ENCODE measurements around the gene ZDHHC11B.

The ZDHHC11B gene

DNA sequence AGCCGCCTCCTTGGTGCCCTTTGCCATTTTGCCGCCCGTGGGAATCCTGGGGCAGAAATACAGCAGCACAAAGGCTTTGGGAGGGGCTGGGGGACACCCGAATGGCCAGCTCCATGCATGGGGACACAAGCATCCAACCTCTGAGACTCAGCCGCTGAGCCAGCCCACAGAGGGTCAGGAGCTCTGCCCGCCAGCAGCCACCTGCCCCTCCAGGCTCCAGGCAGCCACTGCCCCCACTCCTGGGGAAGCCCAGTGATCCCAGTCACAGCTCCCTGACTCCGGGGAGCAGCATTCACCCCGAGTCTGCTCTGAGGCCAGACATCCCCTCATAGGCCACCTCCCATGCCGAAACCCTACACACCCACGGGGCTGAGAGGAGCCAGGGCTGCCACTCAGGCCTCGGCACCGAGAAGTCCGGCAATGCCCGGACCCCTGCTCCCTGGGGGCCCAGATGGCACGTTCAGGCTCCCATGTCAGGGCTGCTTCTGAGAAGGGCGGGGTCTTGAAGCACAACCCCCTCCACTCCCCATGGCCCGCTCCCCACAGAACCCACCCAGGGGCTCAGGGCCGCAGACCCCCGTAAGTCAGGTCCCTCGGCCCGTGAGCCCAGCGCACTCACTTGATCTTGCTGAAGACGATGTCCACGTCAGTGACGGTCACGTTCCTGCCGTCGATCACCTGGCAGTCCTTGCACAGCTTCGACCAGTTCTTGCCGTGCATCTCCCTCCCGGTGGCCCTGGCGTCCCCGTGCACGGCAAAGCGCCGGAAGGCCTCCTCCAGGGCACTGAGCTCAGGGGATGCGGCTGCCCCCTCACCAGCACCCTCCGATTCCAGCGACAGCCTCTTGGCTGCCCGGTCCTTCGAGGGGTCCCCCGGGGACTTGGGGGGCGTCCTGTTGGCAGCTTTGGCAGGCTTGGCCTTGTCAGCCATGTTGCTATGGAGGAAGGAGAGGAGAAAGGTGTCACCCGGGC, 107.1 kb downstream of the ZDHHC11B start:
- Histone ChIP-seq H3K27me3 (ENCODE audit: insufficient read depth, poor library complexity, severe bottlenecking) (peaks cover 17% of the 10 kb centered on the region), H3K27ac (replicated peaks) (no peak overlapping the region), H3K4me3 (replicated peaks; ENCODE audit: insufficient read depth, low read length) (no peak overlapping the region)
- no peak for TF ChIP-seq SPI1 (IDR thresholded peaks at IDR 0.05; ENCODE audit: borderline replicate concordance, low read depth)
- TF ChIP-seq, protein P1, sequence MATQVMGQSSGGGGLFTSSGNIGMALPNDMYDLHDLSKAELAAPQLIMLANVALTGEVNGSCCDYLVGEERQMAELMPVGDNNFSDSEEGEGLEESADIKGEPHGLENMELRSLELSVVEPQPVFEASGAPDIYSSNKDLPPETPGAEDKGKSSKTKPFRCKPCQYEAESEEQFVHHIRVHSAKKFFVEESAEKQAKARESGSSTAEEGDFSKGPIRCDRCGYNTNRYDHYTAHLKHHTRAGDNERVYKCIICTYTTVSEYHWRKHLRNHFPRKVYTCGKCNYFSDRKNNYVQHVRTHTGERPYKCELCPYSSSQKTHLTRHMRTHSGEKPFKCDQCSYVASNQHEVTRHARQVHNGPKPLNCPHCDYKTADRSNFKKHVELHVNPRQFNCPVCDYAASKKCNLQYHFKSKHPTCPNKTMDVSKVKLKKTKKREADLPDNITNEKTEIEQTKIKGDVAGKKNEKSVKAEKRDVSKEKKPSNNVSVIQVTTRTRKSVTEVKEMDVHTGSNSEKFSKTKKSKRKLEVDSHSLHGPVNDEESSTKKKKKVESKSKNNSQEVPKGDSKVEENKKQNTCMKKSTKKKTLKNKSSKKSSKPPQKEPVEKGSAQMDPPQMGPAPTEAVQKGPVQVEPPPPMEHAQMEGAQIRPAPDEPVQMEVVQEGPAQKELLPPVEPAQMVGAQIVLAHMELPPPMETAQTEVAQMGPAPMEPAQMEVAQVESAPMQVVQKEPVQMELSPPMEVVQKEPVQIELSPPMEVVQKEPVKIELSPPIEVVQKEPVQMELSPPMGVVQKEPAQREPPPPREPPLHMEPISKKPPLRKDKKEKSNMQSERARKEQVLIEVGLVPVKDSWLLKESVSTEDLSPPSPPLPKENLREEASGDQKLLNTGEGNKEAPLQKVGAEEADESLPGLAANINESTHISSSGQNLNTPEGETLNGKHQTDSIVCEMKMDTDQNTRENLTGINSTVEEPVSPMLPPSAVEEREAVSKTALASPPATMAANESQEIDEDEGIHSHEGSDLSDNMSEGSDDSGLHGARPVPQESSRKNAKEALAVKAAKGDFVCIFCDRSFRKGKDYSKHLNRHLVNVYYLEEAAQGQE (IDR thresholded peaks at IDR 0.05; ENCODE audit: insufficient replicate concordance, low read depth) = no peak
- TF ChIP-seq, protein P2, sequence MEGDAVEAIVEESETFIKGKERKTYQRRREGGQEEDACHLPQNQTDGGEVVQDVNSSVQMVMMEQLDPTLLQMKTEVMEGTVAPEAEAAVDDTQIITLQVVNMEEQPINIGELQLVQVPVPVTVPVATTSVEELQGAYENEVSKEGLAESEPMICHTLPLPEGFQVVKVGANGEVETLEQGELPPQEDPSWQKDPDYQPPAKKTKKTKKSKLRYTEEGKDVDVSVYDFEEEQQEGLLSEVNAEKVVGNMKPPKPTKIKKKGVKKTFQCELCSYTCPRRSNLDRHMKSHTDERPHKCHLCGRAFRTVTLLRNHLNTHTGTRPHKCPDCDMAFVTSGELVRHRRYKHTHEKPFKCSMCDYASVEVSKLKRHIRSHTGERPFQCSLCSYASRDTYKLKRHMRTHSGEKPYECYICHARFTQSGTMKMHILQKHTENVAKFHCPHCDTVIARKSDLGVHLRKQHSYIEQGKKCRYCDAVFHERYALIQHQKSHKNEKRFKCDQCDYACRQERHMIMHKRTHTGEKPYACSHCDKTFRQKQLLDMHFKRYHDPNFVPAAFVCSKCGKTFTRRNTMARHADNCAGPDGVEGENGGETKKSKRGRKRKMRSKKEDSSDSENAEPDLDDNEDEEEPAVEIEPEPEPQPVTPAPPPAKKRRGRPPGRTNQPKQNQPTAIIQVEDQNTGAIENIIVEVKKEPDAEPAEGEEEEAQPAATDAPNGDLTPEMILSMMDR (IDR thresholded peaks at IDR 0.05; ENCODE audit: insufficient read depth, low read length) = no peak
- no peak for DNase-seq (ENCODE audit: low read depth in 1 of 2, low spot score in 1 of 2)

DNA sequence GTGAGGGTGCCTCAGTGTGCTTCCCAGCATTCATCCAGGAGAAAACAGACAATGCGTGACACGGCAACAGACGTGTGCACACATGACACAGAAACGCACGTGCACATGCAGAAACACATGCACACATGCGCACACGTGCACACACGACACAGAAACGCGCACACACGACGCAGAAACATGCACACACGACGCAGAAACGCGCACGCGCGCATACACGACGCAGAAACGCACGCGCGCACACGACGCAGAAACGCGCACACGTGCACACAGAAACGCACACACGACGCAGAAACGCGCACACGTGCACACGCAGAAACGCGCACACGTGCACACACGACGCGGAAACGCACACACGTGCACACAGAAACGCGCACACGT, 107.8 kb downstream of the ZDHHC11B start:
- H3K27me3 ChIP-seq (ENCODE audit: insufficient read depth, poor library complexity, severe bottlenecking) = peaks cover 20% of the 10 kb centered on the region
- H3K27ac ChIP-seq (replicated peaks) = no peak overlapping the region
- DNase-seq (ENCODE audit: low read depth in 1 of 2, low spot score in 1 of 2) = no peak
- no peak overlapping the region for H3K4me3 ChIP-seq (replicated peaks; ENCODE audit: insufficient read depth, low read length)
- peak; percentile 40; the same call in 1 of the 2 replicates for TF ChIP-seq POLR2AphosphoS5 (IDR thresholded peaks at IDR 0.05; ENCODE audit: low read depth)
- TF ChIP-seq, protein P1 (IDR thresholded peaks at IDR 0.05; ENCODE audit: insufficient replicate concordance, low read depth) = no peak
- TF ChIP-seq SPI1 (IDR thresholded peaks at IDR 0.05; ENCODE audit: borderline replicate concordance, low read depth) = no peak
- no peak for TF ChIP-seq GABPA (IDR thresholded peaks at IDR 0.05; ENCODE audit: low read depth)
- TF ChIP-seq, protein P2 (IDR thresholded peaks at IDR 0.05; ENCODE audit: insufficient read depth, low read length) = no peak

DNA sequence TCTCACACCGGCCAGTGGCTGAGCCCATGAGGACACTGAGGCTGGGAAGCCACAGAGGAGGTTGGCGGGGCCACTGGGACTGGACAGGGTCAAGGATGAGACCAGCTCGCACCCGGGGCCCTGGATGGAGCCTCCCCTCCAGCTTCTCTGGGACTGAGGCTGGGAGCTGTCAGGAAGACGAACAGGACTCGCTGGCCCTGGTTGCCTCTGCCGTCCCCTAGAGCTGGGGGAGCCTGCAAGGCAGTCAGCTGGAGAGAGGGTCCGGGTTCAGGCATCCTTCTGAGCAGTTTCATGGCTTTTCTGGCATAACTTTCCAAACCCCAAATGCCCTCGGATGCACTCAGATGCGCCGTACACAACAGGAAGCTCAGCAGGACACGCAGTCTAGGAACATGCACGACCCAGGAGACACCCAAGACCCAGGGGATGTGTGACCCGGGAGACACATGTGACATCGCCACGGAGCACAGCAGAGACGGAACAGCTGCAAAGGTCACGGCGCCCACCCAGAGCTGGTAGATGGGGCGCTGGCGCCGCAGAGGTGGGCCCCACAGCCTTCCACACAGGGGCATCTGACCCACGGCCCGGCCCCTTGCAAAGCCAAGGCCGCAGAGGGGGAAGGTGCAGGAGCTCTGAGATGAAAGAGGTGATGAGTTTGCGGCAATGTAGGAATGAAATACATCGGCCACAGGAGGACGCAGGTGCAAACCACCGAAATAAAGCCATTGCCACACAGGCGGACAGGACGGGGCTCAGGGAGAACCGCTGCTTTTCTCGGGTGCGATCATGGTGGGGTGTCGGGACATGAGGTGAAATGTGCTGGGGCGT, 108.4 kb downstream of the ZDHHC11B start:
- TF ChIP-seq GABPA (IDR thresholded peaks at IDR 0.05; ENCODE audit: low read depth) = no peak
- TF ChIP-seq, protein P2 (IDR thresholded peaks at IDR 0.05; ENCODE audit: insufficient read depth, low read length) = no peak
- no peak; the same call in none of the 2 replicates for TF ChIP-seq POLR2AphosphoS5 (IDR thresholded peaks at IDR 0.05; ENCODE audit: low read depth)
- TF ChIP-seq SPI1 (IDR thresholded peaks at IDR 0.05; ENCODE audit: borderline replicate concordance, low read depth) = no peak
- TF ChIP-seq, protein P1 (IDR thresholded peaks at IDR 0.05; ENCODE audit: insufficient replicate concordance, low read depth) = no peak
- Histone ChIP-seq H3K4me3 (replicated peaks; ENCODE audit: insufficient read depth, low read length) (no peak overlapping the region), H3K27ac (replicated peaks) (no peak overlapping the region), H3K27me3 (ENCODE audit: insufficient read depth, poor library complexity, severe bottlenecking) (peaks cover 20% of the 10 kb centered on the region)
- DNase-seq (ENCODE audit: low read depth in 1 of 2, low spot score in 1 of 2) = no peak
